ENCODE measurements around the gene CCDC107. TPM values are rescaled to one million over a fixed set of nuclear protein-coding genes. Genes with fewer than 3 reads are reported as not detected.

Gene CCDC107
- total RNA-seq, 2 donors from 2014 or later, result 38.5 to 64.3 TPM

GRCh38 chr9:35682051-35682450 lies 24.0 kb downstream of the CCDC107 start:
- Histone ChIP-seq H3K9me3 (no peaks in the 10 kb centered on the region), H3K36me3 (peaks cover 39% of the 10 kb centered on the region), H3K4me3 (no peak overlapping the region), H3K27me3 (no peaks in the 10 kb centered on the region), H3K4me1 (peaks cover 0 to 24% of the 10 kb centered on the region in 2 donors), H3K27ac (no peak overlapping the region)
- no peak for DNase-seq (ENCODE audit: low spot score)
- no peak for TF ChIP-seq CTCF (IDR thresholded peaks at IDR 0.05)

- no peaks in the 10 kb centered on the region for H3K27me3 ChIP-seq
- H3K9me3 ChIP-seq, result no peaks in the 10 kb centered on the region
- H3K4me3 ChIP-seq, result no peak overlapping the region
- TF ChIP-seq CTCF (IDR thresholded peaks at IDR 0.05), result no peak
- peaks cover 0 to 31% of the 10 kb centered on the region in 2 donors for H3K4me1 ChIP-seq
- no peak overlapping the region for H3K27ac ChIP-seq
- H3K36me3 ChIP-seq, result peaks cover 45% of the 10 kb centered on the region
- no peak for DNase-seq (ENCODE audit: low spot score)
Measured at GRCh38 chr9:35682520-35683315, 24.6 kb downstream of the CCDC107 start.

GRCh38 chr9:35683323-35683722 lies 25.2 kb downstream of the CCDC107 start:
- peaks cover 0 to 37% of the 10 kb centered on the region in 2 donors for H3K4me1 ChIP-seq
- H3K9me3 ChIP-seq, result no peaks in the 10 kb centered on the region
- H3K36me3 ChIP-seq, result peaks cover 50% of the 10 kb centered on the region
- no peak overlapping the region for H3K4me3 ChIP-seq
- no peak overlapping the region for H3K27ac ChIP-seq
- DNase-seq (ENCODE audit: low spot score), result no peak
- TF ChIP-seq CTCF (IDR thresholded peaks at IDR 0.05), result no peak
- H3K27me3 ChIP-seq, result no peaks in the 10 kb centered on the region

GRCh38 chr9:35684921-35685320 lies 26.8 kb downstream of the CCDC107 start:
- H3K27ac ChIP-seq, result peak overlapping the region; percentile 49 to 97
- H3K4me3 ChIP-seq, result peak overlapping the region in 1 of 2 donors; percentile 2
- peaks cover 0 to 47% of the 10 kb centered on the region in 2 donors for H3K4me1 ChIP-seq
- no peak for DNase-seq (ENCODE audit: low spot score)
- TF ChIP-seq CTCF (IDR thresholded peaks at IDR 0.05), result no peak
- no peaks in the 10 kb centered on the region for H3K27me3 ChIP-seq
- H3K9me3 ChIP-seq, result no peaks in the 10 kb centered on the region
- peaks cover 50% of the 10 kb centered on the region for H3K36me3 ChIP-seq

GRCh38 chr9:35685506-35685905 lies 27.4 kb downstream of the CCDC107 start:
- H3K27ac ChIP-seq, result peak overlapping the region; percentile 97 to 99
- H3K36me3 ChIP-seq, result peaks cover 50% of the 10 kb centered on the region
- peaks cover 0 to 51% of the 10 kb centered on the region in 2 donors for H3K4me1 ChIP-seq
- no peaks in the 10 kb centered on the region for H3K9me3 ChIP-seq
- no peak for TF ChIP-seq CTCF (IDR thresholded peaks at IDR 0.05)
- no peak for DNase-seq (ENCODE audit: low spot score)
- peak overlapping the region; percentile 2 to 3 for H3K4me3 ChIP-seq
- H3K27me3 ChIP-seq, result no peaks in the 10 kb centered on the region

Measured in right atrium auricular region (tissue), 2 donors.